Liver (tissue), 3 donors: ENCODE results near the gene TPD52L1.

ENCODE experiments used
- TAF1 ChIP-seq: conservative IDR thresholded peaks from 2 replicates; pipeline ENCODE4 v1.6.1; 2016; ENCODE audit warnings: antibody characterized with exemption, mild to moderate bottlenecking
- YY1 ChIP-seq: IDR thresholded peaks from 2 replicates; pipeline ENCODE4 v1.6.1; 2016; ENCODE audit warnings: antibody characterized with exemption, mild to moderate bottlenecking
- TF ChIP-seq, protein P1 (sequence below): fragments of 150-350 bp; IDR thresholded peaks from 2 replicates; pipeline ENCODE4 v1.5.1; 2017; ENCODE audit warnings: improper control_type of control experiment, low read depth, low read length; ENCODE audit not compliant: missing input control
- donor health status: healthy.
- donor health status: healthy.

DNA sequence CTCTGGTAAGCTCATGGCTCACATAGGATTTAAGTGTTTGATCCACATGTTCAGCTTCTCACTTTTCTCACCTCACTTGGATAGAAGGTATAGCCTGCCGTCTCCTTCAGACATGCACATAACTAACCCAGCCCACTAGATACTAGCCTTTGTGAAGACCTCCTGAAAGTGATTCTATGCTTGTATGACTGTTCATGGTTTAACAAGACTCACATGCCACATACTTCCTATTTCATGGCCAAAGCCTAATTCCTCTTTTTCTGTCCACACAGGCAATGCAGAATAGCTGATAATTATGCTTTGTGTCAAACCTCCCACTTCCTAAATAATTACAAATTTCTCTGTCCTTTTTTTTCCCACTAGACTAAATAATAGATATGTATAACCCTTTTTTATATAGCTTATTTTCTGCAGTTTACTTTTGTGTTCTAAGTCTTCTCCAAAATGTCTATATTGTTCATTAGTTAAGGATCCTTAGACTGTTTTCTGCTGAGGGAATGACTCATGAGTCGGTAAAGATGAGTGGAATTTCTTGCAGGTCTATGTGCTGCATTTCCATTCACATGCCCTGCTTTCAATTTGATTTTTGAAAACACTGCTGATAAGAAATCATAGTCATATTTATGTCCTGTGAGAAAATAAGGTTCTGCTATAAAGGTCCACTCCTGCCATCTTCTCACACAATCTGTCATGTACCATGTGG, 105.2 kb downstream of the TPD52L1 start:
- TF ChIP-seq TAF1 (no peak), YY1 (no peak)
- TF ChIP-seq, protein P1, sequence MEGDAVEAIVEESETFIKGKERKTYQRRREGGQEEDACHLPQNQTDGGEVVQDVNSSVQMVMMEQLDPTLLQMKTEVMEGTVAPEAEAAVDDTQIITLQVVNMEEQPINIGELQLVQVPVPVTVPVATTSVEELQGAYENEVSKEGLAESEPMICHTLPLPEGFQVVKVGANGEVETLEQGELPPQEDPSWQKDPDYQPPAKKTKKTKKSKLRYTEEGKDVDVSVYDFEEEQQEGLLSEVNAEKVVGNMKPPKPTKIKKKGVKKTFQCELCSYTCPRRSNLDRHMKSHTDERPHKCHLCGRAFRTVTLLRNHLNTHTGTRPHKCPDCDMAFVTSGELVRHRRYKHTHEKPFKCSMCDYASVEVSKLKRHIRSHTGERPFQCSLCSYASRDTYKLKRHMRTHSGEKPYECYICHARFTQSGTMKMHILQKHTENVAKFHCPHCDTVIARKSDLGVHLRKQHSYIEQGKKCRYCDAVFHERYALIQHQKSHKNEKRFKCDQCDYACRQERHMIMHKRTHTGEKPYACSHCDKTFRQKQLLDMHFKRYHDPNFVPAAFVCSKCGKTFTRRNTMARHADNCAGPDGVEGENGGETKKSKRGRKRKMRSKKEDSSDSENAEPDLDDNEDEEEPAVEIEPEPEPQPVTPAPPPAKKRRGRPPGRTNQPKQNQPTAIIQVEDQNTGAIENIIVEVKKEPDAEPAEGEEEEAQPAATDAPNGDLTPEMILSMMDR = no peak
